Prostate gland (tissue), 2 donors: ENCODE data around the gene MCCC1.

Experiments used
- CTCF ChIP-seq, 4 experiments: fragments of 200-600 bp in 2 of 4; fragments of 450-650 bp in 2 of 4; sonication (generic) in 2 of 4; IDR thresholded peaks; 1 replicate in 3 of 4; 2 replicates in 1 of 4; pipeline ENCODE4 v1.5.1; 2016 to 2019; ENCODE audit warnings: antibody characterized with exemption in 4 of 4, mild to moderate bottlenecking in 2 of 4, moderate library complexity in 2 of 4
- POLR2AphosphoS5 ChIP-seq: sonication (generic); formaldehyde crosslinking; IDR thresholded peaks from one replicate; pipeline ENCODE4 v1.6.1; 2017; ENCODE audit warnings: antibody characterized with exemption

DNA sequence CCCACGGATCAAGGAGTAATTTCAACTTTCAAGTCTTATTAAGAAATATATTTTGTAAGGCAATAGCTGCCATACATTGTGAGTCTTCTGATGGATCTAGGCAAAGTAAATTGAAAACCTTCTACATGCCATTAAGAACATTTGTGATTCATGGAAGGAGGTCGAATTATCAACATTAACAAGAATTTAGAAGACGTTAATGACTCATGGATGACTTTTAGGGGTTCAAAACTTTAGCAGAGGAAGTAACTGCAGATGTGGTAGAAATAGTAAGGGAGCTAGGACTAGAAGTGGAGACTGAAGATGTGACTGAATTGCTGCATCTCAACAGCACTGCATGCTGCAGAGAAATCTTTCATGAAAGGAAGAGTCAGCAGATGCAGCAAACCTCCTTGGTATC is 70.9 kb downstream of the MCCC1 start:
- TF ChIP-seq POLR2AphosphoS5 (no peak), CTCF (IDR thresholded peaks at IDR 0.05) (no peak)
